ENCODE measurements around the gene ST6GALNAC5.

ST6GALNAC5 gene

GRCh38 chr1:76862447-76862846 lies 4.8 kb upstream of the ST6GALNAC5 start:
- no peak overlapping the region for H3K27ac ChIP-seq (replicated peaks)
- H3K27me3 ChIP-seq (ENCODE audit: insufficient read depth, poor library complexity, severe bottlenecking) = peaks cover 30% of the 10 kb centered on the region
- no peak for DNase-seq (ENCODE audit: low read depth in 1 of 2, low spot score in 1 of 2)
- H3K4me3 ChIP-seq (replicated peaks; ENCODE audit: insufficient read depth, low read length) = no peak overlapping the region
- TF ChIP-seq POLR2AphosphoS5 (IDR thresholded peaks at IDR 0.05; ENCODE audit: low read depth) = no peak

GRCh38 chr1:76864383-76864782 lies 2.9 kb upstream of the ST6GALNAC5 start:
- no peak overlapping the region for H3K4me3 ChIP-seq (replicated peaks; ENCODE audit: insufficient read depth, low read length)
- H3K27ac ChIP-seq (replicated peaks) = no peak overlapping the region
- no peak for DNase-seq (ENCODE audit: low read depth in 1 of 2, low spot score in 1 of 2)
- TF ChIP-seq CTCF (IDR thresholded peaks at IDR 0.05; ENCODE audit: insufficient read depth, low read length) = no peak
- no peak for TF ChIP-seq SPI1 (IDR thresholded peaks at IDR 0.05; ENCODE audit: borderline replicate concordance, low read depth)
- TF ChIP-seq REST (IDR thresholded peaks at IDR 0.05; ENCODE audit: insufficient replicate concordance, low read depth) = no peak
- H3K27me3 ChIP-seq (ENCODE audit: insufficient read depth, poor library complexity, severe bottlenecking) = peaks cover 46% of the 10 kb centered on the region

- TF ChIP-seq CTCF (IDR thresholded peaks at IDR 0.05; ENCODE audit: insufficient read depth, low read length) (no peak), POLR2AphosphoS5 (IDR thresholded peaks at IDR 0.05; ENCODE audit: low read depth) (no peak), GABPA (IDR thresholded peaks at IDR 0.05; ENCODE audit: low read depth) (no peak), REST (IDR thresholded peaks at IDR 0.05; ENCODE audit: insufficient replicate concordance, low read depth) (no peak), SPI1 (IDR thresholded peaks at IDR 0.05; ENCODE audit: borderline replicate concordance, low read depth) (no peak)
- DNase-seq (ENCODE audit: low read depth in 1 of 2, low spot score in 1 of 2) = no peak
- Histone ChIP-seq H3K4me3 (replicated peaks; ENCODE audit: insufficient read depth, low read length) (no peak overlapping the region), H3K27me3 (ENCODE audit: insufficient read depth, poor library complexity, severe bottlenecking) (peaks cover 51% of the 10 kb centered on the region), H3K27ac (replicated peaks) (no peak overlapping the region)
Measured at GRCh38 chr1:76865696-76866286, 1.5 kb upstream of the ST6GALNAC5 start.

- DNase-seq (ENCODE audit: low read depth in 1 of 2, low spot score in 1 of 2) = no peak
- no peak for TF ChIP-seq GABPA (IDR thresholded peaks at IDR 0.05; ENCODE audit: low read depth)
- no peak for TF ChIP-seq REST (IDR thresholded peaks at IDR 0.05; ENCODE audit: insufficient replicate concordance, low read depth)
- no peak for TF ChIP-seq POLR2AphosphoS5 (IDR thresholded peaks at IDR 0.05; ENCODE audit: low read depth)
- TF ChIP-seq CTCF (IDR thresholded peaks at IDR 0.05; ENCODE audit: insufficient read depth, low read length) = no peak
- no peak for TF ChIP-seq SPI1 (IDR thresholded peaks at IDR 0.05; ENCODE audit: borderline replicate concordance, low read depth)
- Histone ChIP-seq H3K27ac (replicated peaks) (no peak overlapping the region), H3K27me3 (ENCODE audit: insufficient read depth, poor library complexity, severe bottlenecking) (peaks cover 53% of the 10 kb centered on the region), H3K4me3 (replicated peaks; ENCODE audit: insufficient read depth, low read length) (no peak overlapping the region)
Measured at GRCh38 chr1:76866566-76866965, 714 bp upstream of the ST6GALNAC5 start.

All from HL-60 (cell line).